Uterus (tissue), 2 donors: Measurements from ENCODE around the gene VRK3.

Experiments used
- POLR2A ChIP-seq, 2 donors: fragments of 450-650 bp; IDR thresholded peaks; one replicate each; pipeline ENCODE4 v1.6.1; 2016; ENCODE audit warnings: antibody characterized with exemption in 2 of 2, mild to moderate bottlenecking in 1 of 2, moderate library complexity in 1 of 2
- TF ChIP-seq, protein P1 (sequence below), 4 experiments: fragments of 200-600 bp in 2 of 4; fragments of 450-650 bp in 2 of 4; sonication (generic) in 2 of 4; IDR thresholded peaks; one replicate each; pipeline ENCODE4 v1.5.1; 2016 to 2019; ENCODE audit warnings: antibody characterized with exemption in 4 of 4, mild to moderate bottlenecking in 2 of 4, moderate library complexity in 1 of 4

DNA sequence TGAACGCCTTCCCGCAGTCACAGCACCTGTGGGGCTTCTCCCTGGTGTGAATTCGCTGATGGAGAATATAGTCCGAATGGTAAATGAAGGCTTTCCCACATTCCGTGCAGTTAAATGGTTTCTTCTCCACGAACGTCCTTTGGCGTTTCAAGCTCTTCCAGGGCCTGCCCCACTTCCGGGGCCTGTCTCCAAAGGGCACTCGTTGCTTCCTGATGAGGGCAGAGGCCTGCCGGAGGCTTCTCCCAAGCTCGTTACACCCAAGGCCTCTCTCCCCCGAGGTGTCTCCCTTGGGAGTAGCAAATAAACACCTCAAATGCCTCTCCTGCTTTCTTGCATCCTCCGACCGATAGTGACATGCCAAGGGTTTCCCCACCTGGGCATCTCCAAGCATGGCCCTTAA is 34.9 kb upstream of the VRK3 start:
- TF ChIP-seq, protein P1, sequence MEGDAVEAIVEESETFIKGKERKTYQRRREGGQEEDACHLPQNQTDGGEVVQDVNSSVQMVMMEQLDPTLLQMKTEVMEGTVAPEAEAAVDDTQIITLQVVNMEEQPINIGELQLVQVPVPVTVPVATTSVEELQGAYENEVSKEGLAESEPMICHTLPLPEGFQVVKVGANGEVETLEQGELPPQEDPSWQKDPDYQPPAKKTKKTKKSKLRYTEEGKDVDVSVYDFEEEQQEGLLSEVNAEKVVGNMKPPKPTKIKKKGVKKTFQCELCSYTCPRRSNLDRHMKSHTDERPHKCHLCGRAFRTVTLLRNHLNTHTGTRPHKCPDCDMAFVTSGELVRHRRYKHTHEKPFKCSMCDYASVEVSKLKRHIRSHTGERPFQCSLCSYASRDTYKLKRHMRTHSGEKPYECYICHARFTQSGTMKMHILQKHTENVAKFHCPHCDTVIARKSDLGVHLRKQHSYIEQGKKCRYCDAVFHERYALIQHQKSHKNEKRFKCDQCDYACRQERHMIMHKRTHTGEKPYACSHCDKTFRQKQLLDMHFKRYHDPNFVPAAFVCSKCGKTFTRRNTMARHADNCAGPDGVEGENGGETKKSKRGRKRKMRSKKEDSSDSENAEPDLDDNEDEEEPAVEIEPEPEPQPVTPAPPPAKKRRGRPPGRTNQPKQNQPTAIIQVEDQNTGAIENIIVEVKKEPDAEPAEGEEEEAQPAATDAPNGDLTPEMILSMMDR (IDR thresholded peaks at IDR 0.05): no peak
- no peak for TF ChIP-seq POLR2A (IDR thresholded peaks at IDR 0.05)
